ENCODE results near the gene MICAL2. TPM values are rescaled to one million over a fixed set of nuclear protein-coding genes. Genes with fewer than 3 reads are reported as not detected.
"Not testable (repeated sequence)": the region's sequence is repeated elsewhere in the genome, so short reads cannot be mapped to it uniquely, and the experiment has no call there.

Gene MICAL2
- polyA plus RNA-seq, 1 experiment = 135 TPM

GRCh38 chr11:12144330-12145174 is 34.2 kb downstream of the MICAL2 start:
- POLR2A ChIA-PET = no interaction called here
- H3K4me3 ChIP-seq (ENCODE audit: low read depth, low read length) = no peak overlapping the region
- CTCF ChIA-PET = no interaction called here
- no peak for DNase-seq (ENCODE audit: low read depth)
- TF ChIP-seq, protein P1, sequence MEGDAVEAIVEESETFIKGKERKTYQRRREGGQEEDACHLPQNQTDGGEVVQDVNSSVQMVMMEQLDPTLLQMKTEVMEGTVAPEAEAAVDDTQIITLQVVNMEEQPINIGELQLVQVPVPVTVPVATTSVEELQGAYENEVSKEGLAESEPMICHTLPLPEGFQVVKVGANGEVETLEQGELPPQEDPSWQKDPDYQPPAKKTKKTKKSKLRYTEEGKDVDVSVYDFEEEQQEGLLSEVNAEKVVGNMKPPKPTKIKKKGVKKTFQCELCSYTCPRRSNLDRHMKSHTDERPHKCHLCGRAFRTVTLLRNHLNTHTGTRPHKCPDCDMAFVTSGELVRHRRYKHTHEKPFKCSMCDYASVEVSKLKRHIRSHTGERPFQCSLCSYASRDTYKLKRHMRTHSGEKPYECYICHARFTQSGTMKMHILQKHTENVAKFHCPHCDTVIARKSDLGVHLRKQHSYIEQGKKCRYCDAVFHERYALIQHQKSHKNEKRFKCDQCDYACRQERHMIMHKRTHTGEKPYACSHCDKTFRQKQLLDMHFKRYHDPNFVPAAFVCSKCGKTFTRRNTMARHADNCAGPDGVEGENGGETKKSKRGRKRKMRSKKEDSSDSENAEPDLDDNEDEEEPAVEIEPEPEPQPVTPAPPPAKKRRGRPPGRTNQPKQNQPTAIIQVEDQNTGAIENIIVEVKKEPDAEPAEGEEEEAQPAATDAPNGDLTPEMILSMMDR (IDR thresholded peaks at IDR 0.05; ENCODE audit: insufficient read depth, low read depth, low read length) = no peak
- H3K36me3 ChIP-seq (ENCODE audit: control insufficient read depth, insufficient read depth, low read length) = no peaks in the 10 kb centered on the region
- no peaks in the 10 kb centered on the region for H3K27me3 ChIP-seq (ENCODE audit: control insufficient read depth, insufficient read depth, low read length)

DNA sequence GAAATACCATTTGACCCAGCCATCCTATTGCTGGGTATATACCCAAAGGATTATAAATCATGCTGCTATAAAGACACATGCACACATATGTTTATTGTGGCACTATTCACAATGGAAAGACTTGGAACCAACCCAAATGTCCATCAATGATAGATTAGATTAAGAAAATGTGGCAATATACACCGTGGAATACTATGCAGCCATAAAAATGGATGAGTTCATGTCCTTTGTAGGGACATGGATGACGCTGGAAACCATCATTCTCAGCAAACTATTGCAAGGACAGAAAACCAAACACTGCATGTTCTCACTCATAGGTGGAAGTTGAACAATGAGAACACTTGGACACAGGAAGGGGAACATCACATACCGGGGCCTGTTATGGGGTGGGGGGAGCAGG is 36.3 kb downstream of the MICAL2 start:
- DNase-seq (ENCODE audit: low read depth); H3K4me3 ChIP-seq (ENCODE audit: low read depth, low read length); H3K27me3 ChIP-seq (ENCODE audit: control insufficient read depth, insufficient read depth, low read length); POLR2A ChIA-PET; H3K36me3 ChIP-seq (ENCODE audit: control insufficient read depth, insufficient read depth, low read length); CTCF ChIA-PET: not testable (repeated sequence)

DNA sequence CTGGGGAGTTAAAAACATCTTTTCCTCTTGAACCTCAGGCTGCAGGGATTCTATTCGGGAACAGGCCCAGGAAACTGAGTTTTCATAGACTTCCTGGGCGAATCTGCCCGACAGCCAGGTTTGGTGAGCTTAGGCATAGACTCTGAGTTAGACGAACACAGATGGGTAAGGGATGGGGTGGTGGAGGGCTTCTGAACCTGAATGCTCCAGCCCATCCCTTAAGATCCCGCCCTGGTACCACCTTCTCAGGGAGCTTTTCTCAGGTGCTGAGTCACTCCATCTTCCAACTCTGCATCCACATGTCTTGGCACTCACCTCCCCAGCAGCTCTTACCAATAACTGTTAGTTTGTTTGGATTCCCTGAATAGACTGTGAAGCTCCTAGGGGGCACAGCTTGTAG is 37.4 kb downstream of the MICAL2 start:
- POLR2A ChIA-PET = no interaction called here
- Histone ChIP-seq H3K27me3 (ENCODE audit: control insufficient read depth, insufficient read depth, low read length) (no peaks in the 10 kb centered on the region), H3K36me3 (ENCODE audit: control insufficient read depth, insufficient read depth, low read length) (no peaks in the 10 kb centered on the region), H3K4me3 (ENCODE audit: low read depth, low read length) (no peak overlapping the region)
- DNase-seq (ENCODE audit: low read depth) = no peak
- TF ChIP-seq, protein P1 (IDR thresholded peaks at IDR 0.05; ENCODE audit: insufficient read depth, low read depth, low read length) = no peak
- CTCF ChIA-PET = interaction anchor here (0.6 to 1.0 kb wide), 2 partner anchors 61 to 89 kb away, joined by 3 to 4 read pairs; no protein-coding TSS in a partner anchor

- Histone ChIP-seq H3K36me3 (ENCODE audit: control insufficient read depth, insufficient read depth, low read length) (no peaks in the 10 kb centered on the region), H3K4me3 (ENCODE audit: low read depth, low read length) (no peak overlapping the region), H3K27me3 (ENCODE audit: control insufficient read depth, insufficient read depth, low read length) (no peaks in the 10 kb centered on the region)
- ChIA-PET POLR2A (no interaction called here), CTCF (interaction anchor here (1.0 kb wide), 1 partner anchor 88 kb away, joined by 3 read pairs; no protein-coding TSS in a partner anchor)
- DNase-seq (ENCODE audit: low read depth) = no peak
- TF ChIP-seq, protein P1 (IDR thresholded peaks at IDR 0.05; ENCODE audit: insufficient read depth, low read depth, low read length) = no peak
Observed at GRCh38 chr11:12148466-12148865, 38.1 kb downstream of the MICAL2 start.

DNA sequence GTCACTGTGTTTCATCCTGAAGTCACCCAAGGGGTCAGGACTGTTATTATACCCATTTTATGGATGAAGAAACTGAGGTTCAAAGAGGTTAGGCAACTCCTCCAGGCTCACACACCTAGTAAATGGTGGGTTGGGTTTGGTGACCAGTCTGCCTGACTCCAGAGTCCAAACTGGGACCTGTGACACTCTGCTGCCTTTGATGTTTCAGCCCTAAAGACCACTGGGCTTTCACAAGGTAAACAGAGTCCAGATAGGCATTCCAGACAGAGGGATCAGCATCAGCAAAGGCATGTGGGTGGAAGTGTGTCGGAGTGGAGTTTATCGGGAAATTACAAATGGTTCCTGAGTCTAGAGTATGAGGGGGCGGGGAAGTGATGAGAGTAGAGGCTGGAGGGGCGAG is 38.5 kb downstream of the MICAL2 start:
- TF ChIP-seq, protein P1 (IDR thresholded peaks at IDR 0.05; ENCODE audit: insufficient read depth, low read depth, low read length) = no peak
- H3K4me3 ChIP-seq (ENCODE audit: low read depth, low read length) = no peak overlapping the region
- no peak for DNase-seq (ENCODE audit: low read depth)
- ChIA-PET POLR2A (no interaction called here), CTCF (interaction anchor here (1.0 kb wide), 1 partner anchor 88 kb away, joined by 3 read pairs; no protein-coding TSS in a partner anchor)
- no peaks in the 10 kb centered on the region for H3K27me3 ChIP-seq (ENCODE audit: control insufficient read depth, insufficient read depth, low read length)
- H3K36me3 ChIP-seq (ENCODE audit: control insufficient read depth, insufficient read depth, low read length) = peaks cover under 1% of the 10 kb centered on the region; the same call in 1 of the 2 replicates

All from BJ (cell line).